Duodenal mucosa (tissue), 2 donors: ENCODE data around the gene ADCY3.

ENCODE experiments used
- H3K27ac ChIP-seq: one replicate; pipeline ENCODE4 v1.7.0; 2013; ENCODE audit warnings: low read depth, low read length
- H3K27me3 ChIP-seq, 2 donors: one replicate each; pipeline ENCODE4 v1.7.0; 2013; ENCODE audit warnings: low read length in 2 of 2, control low read depth in 1 of 2; ENCODE audit not compliant: insufficient read depth in 2 of 2, control insufficient read depth in 1 of 2
- H3K36me3 ChIP-seq, 2 donors: one replicate each; pipeline ENCODE4 v1.7.0; 2013; ENCODE audit warnings: low read length in 2 of 2, control low read depth in 1 of 2; ENCODE audit not compliant: insufficient read depth in 2 of 2, control insufficient read depth in 1 of 2
- H3K4me1 ChIP-seq, 2 donors: one replicate each; pipeline ENCODE4 v1.7.0; 2013; ENCODE audit warnings: low read length in 2 of 2, control low read depth in 1 of 2; ENCODE audit not compliant: insufficient read depth in 2 of 2, control insufficient read depth in 1 of 2
- H3K4me3 ChIP-seq, 2 donors: one replicate each; pipeline ENCODE4 v1.7.0; 2013; ENCODE audit warnings: low read length in 2 of 2, low read depth in 1 of 2
- H3K9ac ChIP-seq, 2 donors: one replicate each; pipeline ENCODE4 v1.7.0; 2013; ENCODE audit warnings: low read length in 2 of 2, low read depth in 1 of 2
- H3K9me3 ChIP-seq, 2 donors: one replicate each; pipeline ENCODE4 v1.7.0; 2013; ENCODE audit warnings: low read length in 2 of 2, control low read depth in 1 of 2; ENCODE audit not compliant: control insufficient read depth in 1 of 2

Gene ADCY3

DNA sequence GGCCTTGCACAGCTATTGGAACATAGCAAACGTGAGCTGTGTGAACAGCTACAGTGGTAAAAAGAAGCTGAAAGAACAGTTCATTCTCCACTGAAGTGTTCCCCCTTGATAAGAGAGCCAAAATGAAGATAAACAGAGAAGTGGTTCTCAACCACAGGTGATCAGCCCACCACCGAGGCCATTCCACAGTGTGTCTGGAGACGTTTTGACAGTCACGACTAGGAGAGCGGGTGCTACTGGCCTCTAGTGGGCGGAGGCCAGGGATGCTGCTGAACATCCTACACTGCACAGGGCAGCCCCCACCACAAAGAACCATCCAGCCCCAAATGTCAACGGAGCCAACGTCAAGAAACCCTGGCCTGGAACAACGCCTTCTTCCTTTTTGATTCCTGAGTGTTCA lies 38.4 kb downstream of the ADCY3 start:
- H3K27me3 ChIP-seq: no peaks in the 10 kb centered on the region
- H3K4me3 ChIP-seq: no peak overlapping the region
- peaks cover 0 to 3% of the 10 kb centered on the region in 2 donors for H3K4me1 ChIP-seq
- no peaks in the 10 kb centered on the region for H3K9me3 ChIP-seq
- no peak overlapping the region for H3K27ac ChIP-seq
- no peaks in the 10 kb centered on the region for H3K36me3 ChIP-seq
- H3K9ac ChIP-seq: no peak overlapping the region

DNA sequence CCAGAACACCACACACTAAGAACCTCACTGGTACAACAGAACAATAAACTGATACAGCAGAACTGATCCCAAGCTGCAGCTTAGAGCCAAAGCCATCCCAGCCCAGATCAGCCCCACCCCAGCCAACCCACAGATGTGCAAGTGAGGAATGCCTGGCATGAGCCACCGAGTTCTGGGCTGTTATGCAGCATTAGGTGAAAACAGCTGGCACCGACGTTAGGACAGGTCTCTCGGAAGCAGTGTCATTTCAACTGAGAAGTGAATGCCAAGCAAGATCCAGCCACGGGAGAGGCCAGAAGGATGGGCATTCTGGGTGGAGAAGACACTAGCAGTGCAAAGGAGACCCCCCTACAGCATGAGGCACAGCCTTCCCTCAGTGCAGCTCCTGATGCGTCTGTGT lies 38.9 kb downstream of the ADCY3 start:
- no peaks in the 10 kb centered on the region for H3K9me3 ChIP-seq
- H3K27me3 ChIP-seq: no peaks in the 10 kb centered on the region
- no peak overlapping the region for H3K9ac ChIP-seq
- no peak overlapping the region for H3K27ac ChIP-seq
- H3K4me3 ChIP-seq: no peak overlapping the region
- peaks cover 0 to 3% of the 10 kb centered on the region in 2 donors for H3K4me1 ChIP-seq
- no peaks in the 10 kb centered on the region for H3K36me3 ChIP-seq

DNA sequence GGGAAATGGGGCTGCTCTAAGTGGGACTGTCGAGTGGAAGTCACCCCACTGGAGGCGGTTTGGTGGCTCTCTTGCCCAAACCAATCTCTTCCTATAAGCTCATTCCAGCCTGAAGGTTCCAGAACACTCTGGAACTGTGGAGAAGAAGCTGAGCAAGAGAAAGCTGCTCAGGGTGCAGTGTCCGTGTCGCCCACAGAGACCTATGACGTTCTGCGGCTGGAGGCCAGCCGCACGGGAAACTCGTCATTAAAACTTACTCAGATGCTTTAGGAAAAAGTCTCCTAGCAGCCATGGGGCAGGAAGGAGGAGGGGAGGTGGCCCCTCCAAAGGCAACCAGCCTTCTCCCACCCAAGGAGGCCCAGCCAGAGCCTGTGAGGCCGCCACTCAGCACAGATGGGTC lies 41.7 kb downstream of the ADCY3 start:
- Histone ChIP-seq H3K36me3 (no peaks in the 10 kb centered on the region), H3K4me1 (no peaks in the 10 kb centered on the region), H3K27me3 (no peaks in the 10 kb centered on the region), H3K4me3 (no peak overlapping the region), H3K9me3 (no peaks in the 10 kb centered on the region), H3K27ac (peak overlapping the region; percentile 15), H3K9ac (no peak overlapping the region)

DNA sequence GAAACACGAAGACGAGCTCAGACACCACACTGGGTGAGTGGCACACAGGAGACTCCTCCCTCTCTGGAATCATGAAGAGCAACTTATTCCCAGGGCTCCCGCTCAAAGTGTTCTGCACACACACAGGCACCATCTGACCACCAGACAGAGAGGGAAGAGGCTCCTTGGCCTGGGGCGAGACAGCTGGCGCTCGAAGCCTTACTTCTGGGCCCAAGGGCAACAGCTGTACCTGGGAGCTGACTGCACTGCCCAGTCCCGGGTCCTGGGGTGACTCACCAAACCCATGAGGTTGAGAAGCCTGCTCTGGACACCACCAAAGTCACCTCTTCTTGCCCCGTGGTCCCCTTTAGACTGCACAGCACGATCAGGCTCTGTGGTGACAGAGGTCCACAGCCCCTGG lies 42.4 kb downstream of the ADCY3 start:
- no peaks in the 10 kb centered on the region for H3K36me3 ChIP-seq
- H3K9ac ChIP-seq: no peak overlapping the region
- no peaks in the 10 kb centered on the region for H3K9me3 ChIP-seq
- no peaks in the 10 kb centered on the region for H3K27me3 ChIP-seq
- H3K4me1 ChIP-seq: peaks cover 0 to under 1% of the 10 kb centered on the region in 2 donors
- H3K27ac ChIP-seq: no peak overlapping the region
- no peak overlapping the region for H3K4me3 ChIP-seq

DNA sequence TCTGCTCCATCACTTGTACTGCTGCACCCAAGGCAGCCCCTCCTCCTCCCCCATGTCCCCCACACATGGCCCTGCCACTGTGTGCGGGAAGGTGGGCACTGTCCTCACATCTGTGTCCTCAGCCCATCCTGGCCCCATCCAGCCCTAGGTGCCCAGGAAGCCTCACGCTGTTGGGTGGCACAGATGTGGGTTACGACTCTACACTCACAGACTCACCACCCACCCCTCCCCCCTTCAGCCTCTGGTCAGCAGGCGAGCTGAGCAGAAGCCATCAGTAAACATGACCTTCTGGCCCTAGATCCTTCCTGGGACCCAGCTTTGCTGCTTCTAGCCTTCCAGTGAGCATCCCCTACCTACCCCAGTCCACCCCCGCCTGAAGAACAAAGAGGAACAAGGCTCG lies 43.0 kb downstream of the ADCY3 start:
- no peaks in the 10 kb centered on the region for H3K27me3 ChIP-seq
- H3K36me3 ChIP-seq: no peaks in the 10 kb centered on the region
- no peak overlapping the region for H3K9ac ChIP-seq
- H3K4me1 ChIP-seq: peaks cover 0 to 5% of the 10 kb centered on the region in 2 donors
- H3K9me3 ChIP-seq: no peaks in the 10 kb centered on the region
- H3K4me3 ChIP-seq: no peak overlapping the region
- no peak overlapping the region for H3K27ac ChIP-seq

DNA sequence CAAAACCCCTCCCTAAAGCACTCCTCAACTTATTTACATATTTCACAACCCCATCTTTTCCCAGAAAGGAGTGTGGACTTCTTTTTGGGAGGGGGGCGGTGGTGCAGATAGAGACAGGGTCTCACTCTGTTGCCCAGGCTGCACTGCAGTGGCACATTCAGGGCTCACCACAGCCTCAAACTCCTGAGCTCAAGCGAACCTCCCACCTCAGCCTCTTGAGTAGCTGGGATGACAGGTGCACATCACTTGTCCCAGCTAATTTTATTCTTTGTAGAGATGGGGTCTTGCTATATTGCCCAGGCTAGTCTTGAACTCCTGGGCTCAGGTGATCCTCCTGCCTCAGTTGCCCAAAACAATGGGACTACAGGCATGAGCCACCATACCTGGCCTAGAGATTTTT lies 44.1 kb downstream of the ADCY3 start:
- H3K4me1 ChIP-seq: peaks cover 0 to 8% of the 10 kb centered on the region in 2 donors
- no peak overlapping the region for H3K27ac ChIP-seq
- H3K4me3 ChIP-seq: no peak overlapping the region
- H3K27me3 ChIP-seq: no peaks in the 10 kb centered on the region
- no peaks in the 10 kb centered on the region for H3K9me3 ChIP-seq
- H3K36me3 ChIP-seq: no peaks in the 10 kb centered on the region
- H3K9ac ChIP-seq: no peak overlapping the region

DNA sequence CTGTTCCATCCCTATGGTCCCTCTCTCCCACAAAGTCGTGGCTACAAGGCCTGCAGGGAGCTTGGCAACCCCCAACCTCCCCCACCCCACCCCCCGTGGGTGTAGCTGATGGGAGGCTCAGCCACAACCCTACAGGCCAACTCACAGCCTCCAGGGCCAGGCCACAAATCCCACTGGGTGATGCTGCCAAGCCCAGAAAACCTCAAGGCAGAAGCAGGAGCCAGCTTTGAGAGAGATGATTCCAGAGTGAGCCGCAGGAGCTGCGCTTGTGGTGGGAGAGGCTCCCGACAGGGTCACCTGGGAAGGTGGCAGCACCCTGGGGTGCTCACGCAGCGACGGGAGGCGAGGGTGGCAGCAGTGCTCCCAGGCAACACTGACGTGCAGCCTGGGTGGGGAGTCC lies 44.8 kb downstream of the ADCY3 start:
- H3K4me3 ChIP-seq: no peak overlapping the region
- peaks cover 0 to 8% of the 10 kb centered on the region in 2 donors for H3K4me1 ChIP-seq

DNA sequence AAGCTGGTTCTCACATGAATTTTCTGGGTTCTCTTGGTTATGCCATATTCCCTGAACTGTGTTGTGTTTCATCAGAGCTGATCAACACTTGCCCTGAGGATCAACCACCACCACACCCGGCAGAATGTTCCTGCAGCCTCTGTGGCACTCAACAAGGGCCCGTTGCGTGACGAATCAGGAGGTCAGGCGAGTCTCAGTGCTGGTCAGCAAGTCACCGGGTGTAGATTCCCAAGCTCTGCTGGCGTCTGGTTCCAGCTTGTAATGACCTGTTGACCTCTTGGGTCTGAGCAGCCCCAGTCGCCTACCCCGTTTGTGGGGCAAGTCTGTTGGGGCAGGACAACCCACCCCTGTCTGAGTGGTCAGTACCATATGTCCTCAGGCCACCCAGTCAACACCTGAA lies 46.0 kb downstream of the ADCY3 start:
- H3K9ac ChIP-seq: no peak overlapping the region
- no peak overlapping the region for H3K4me3 ChIP-seq
- no peaks in the 10 kb centered on the region for H3K27me3 ChIP-seq
- H3K9me3 ChIP-seq: no peaks in the 10 kb centered on the region
- H3K36me3 ChIP-seq: no peaks in the 10 kb centered on the region
- H3K27ac ChIP-seq: no peak overlapping the region
- H3K4me1 ChIP-seq: peaks cover 0 to 8% of the 10 kb centered on the region in 2 donors

More for the DNA sequence above, 44.8 kb downstream of the ADCY3 start:
- no peaks in the 10 kb centered on the region for H3K27me3 ChIP-seq
- no peaks in the 10 kb centered on the region for H3K9me3 ChIP-seq
- no peaks in the 10 kb centered on the region for H3K36me3 ChIP-seq
- no peak overlapping the region for H3K27ac ChIP-seq
- no peak overlapping the region for H3K9ac ChIP-seq

DNA sequence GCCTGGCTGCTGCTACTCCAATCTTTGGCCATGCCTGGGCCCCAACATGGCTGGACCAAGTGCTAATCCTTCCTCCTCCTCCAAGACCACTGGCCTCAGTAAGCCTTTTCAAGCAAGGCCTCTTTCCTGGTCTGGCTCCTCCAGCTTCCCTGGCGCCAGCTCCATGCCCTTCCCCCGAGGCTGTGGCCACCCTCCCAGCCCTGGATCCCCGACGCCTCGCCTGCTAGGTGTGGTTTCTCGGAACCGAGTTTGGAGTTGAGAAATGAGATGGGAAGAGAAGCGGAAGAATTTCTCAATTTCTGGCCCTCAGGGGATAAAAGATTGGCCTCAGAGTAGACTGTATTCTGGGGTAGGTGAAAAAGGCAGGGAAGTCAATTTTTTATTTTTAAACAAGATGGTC lies 46.4 kb downstream of the ADCY3 start:
- H3K4me1 ChIP-seq: peaks cover 0 to 8% of the 10 kb centered on the region in 2 donors
- H3K27ac ChIP-seq: no peak overlapping the region
- H3K4me3 ChIP-seq: no peak overlapping the region
- no peak overlapping the region for H3K9ac ChIP-seq
- no peaks in the 10 kb centered on the region for H3K9me3 ChIP-seq
- no peaks in the 10 kb centered on the region for H3K27me3 ChIP-seq
- H3K36me3 ChIP-seq: no peaks in the 10 kb centered on the region

DNA sequence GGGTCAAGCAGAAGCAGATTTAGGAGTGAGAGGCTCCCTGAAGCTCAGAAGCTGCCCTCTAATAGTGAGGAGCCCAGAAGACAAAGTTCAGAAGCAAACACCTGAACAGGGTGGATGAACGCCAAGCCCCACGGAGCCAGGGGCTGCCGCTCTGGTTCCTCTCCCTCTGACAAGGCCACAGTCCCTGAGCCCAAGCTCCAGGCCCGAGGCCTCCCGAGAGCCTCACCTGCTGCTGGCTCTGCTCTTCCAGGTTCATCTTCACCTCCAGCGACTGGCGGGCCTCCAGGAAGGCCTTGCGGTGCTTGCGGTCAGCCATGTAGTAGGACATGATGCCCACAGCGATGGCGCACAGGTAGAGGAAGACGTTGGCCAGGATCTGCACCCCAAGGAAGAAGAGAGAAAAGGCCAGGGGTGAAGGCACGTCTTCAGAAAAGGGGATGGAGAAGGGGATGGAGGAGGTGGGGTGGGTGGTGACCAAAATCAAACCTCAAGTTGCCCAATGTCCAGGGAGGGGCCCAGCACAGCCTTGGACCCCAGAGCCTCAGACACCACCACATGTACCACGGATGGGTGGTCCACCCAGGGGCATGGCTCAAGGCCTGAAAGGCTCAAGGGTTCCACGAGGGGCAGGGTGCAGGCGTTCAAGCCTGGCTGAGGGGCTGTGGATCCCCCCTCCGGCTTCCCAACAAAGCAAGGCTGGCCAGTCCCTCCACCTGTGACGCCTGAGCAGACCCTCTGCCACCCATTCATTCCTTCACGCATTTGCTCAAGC lies 47.5 kb downstream of the ADCY3 start:
- Histone ChIP-seq H3K9ac (no peak overlapping the region), H3K36me3 (no peaks in the 10 kb centered on the region), H3K27ac (no peak overlapping the region), H3K9me3 (no peaks in the 10 kb centered on the region), H3K4me3 (no peak overlapping the region), H3K27me3 (no peaks in the 10 kb centered on the region), H3K4me1 (peaks cover 0 to 8% of the 10 kb centered on the region in 2 donors)
